Natural killer cell (primary cell): ENCODE measurements around the gene GRIFIN. TPM values are rescaled to one million over a fixed set of nuclear protein-coding genes. Genes with fewer than 3 reads are reported as not detected.
A peak's percentile ranks its signal among the peaks of the same experiment; 100 is the strongest.

Experiments used
- ATAC-seq, 3 donors: fragments of 150-1000 bp in 2 of 3; fragments of 200-7000 bp in 1 of 3; cut with Tn5 transposase; 1 replicate in 1 of 3; 2 replicates in 2 of 3; pipeline ENCODE4 v1.10.0; 2021; ENCODE audit warnings: mild to moderate bottlenecking in 2 of 3, moderate library complexity in 2 of 3
- DNase-seq, 2 donors: peaks; one replicate each; pipeline versions ENCODE4 v3.0.0 to v3.0.0-alpha.2; 2013 to 2021; ENCODE audit warnings: mixed read lengths in 1 of 2
- H3K27ac ChIP-seq: one replicate; pipeline ENCODE4 v1.5.1; 2013; ENCODE audit warnings: mild to moderate bottlenecking, low read length
- H3K27me3 ChIP-seq: one replicate; pipeline ENCODE4 v1.6.1; 2013; ENCODE audit warnings: low read length; ENCODE audit not compliant: control insufficient read depth, insufficient read depth
- H3K36me3 ChIP-seq: one replicate; pipeline ENCODE4 v1.6.1; 2013; ENCODE audit warnings: low read length; ENCODE audit not compliant: control insufficient read depth, insufficient read depth
- H3K4me1 ChIP-seq: one replicate; pipeline ENCODE4 v1.6.1; 2013; ENCODE audit warnings: low read length; ENCODE audit not compliant: control insufficient read depth, insufficient read depth
- H3K4me3 ChIP-seq: one replicate; pipeline ENCODE4 v1.5.1; 2013; ENCODE audit warnings: low read length
- H3K9me3 ChIP-seq: one replicate; pipeline ENCODE4 v1.6.1; 2013; ENCODE audit warnings: low read length; ENCODE audit not compliant: control insufficient read depth, insufficient read depth
- H3K27ac Mint-ChIP-seq, 2 donors: one replicate each; pipeline ENCODE4 v1.8.0; 2022; ENCODE audit warnings: mild to moderate bottlenecking in 2 of 2, mixed read lengths in 2 of 2, moderate library complexity in 1 of 2
- H3K27me3 Mint-ChIP-seq, 2 donors: one replicate each; pipeline ENCODE4 v1.8.0; 2022; ENCODE audit warnings: low read depth in 2 of 2, mixed read lengths in 2 of 2
- H3K36me3 Mint-ChIP-seq: one replicate; pipeline ENCODE4 v1.8.0; 2022; ENCODE audit warnings: mixed read lengths
- H3K4me1 Mint-ChIP-seq, 2 donors: one replicate each; pipeline ENCODE4 v1.8.0; 2022; ENCODE audit warnings: mixed read lengths in 2 of 2
- H3K4me3 Mint-ChIP-seq: one replicate; pipeline ENCODE4 v1.8.0; 2022; ENCODE audit warnings: mild to moderate bottlenecking, moderate library complexity, mixed read lengths
- H3K9me3 Mint-ChIP-seq, 2 donors: one replicate each; pipeline ENCODE4 v1.8.0; 2022; ENCODE audit warnings: mixed read lengths in 2 of 2
- WGBS: methylation state at CpG from one replicate; pipeline ENCODE4 v1.1.7; 2013; ENCODE audit warnings: missing lambda C conversion rate; ENCODE audit not compliant: insufficient coverage; 5-methylcytosine and 5-hydroxymethylcytosine counted together
- intact Hi-C: fragments of 100-400 bp; cut with micrococcal nuclease; formaldehyde crosslinking; loops from one replicate; pipeline ENCODE4 v1.14.2; 2022
- total RNA-seq, 4 donors: library from RNA; stranded (reverse); fragments of 120-200 nt in 1 of 4; gene quantifications; one replicate each; pipeline versions ENCODE4 v1.2.3 to v1.2.4, GENCODE V29; 2013 to 2022
- TF ChIP-seq, protein P1 (sequence below): fragments of 200-600 bp; IDR thresholded peaks from one replicate; pipeline ENCODE4 v1.8.0; 2022; ENCODE audit warnings: antibody characterized with exemption

The GRIFIN gene
- total RNA-seq, 3 donors from 2014 or later (not counting 1 experiment from before 2014, with no cell fraction given), result not detected

DNA sequence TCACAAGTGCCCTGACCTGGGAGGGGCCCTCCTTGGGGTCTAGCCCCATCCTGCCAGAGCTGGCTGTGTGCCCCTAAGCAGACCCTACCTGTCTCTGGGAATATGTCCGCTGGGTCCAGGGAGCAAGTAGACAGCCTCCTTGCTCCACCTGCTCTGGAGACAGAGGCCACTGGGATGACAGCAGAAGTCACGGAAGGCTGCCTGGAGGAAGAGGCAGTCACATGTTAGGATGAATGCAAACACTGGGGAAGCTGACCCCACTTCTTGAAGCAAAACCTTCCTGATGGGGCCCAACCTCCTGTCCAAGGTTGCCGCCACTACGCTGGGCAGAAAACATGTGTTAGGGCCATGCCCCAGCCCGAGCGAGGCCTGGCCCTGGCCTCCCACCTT lies 31.7 kb upstream of the GRIFIN start:
- H3K9me3 Mint-ChIP-seq, result no peaks in the 10 kb centered on the region
- peaks cover 57% of the 10 kb centered on the region for H3K4me1 ChIP-seq
- H3K27ac Mint-ChIP-seq, result peak overlapping the region in 1 of 2 donors; percentile 95
- H3K4me3 Mint-ChIP-seq, result peak overlapping the region; percentile 76
- H3K4me3 ChIP-seq, result no peak overlapping the region
- TF ChIP-seq, protein P1, sequence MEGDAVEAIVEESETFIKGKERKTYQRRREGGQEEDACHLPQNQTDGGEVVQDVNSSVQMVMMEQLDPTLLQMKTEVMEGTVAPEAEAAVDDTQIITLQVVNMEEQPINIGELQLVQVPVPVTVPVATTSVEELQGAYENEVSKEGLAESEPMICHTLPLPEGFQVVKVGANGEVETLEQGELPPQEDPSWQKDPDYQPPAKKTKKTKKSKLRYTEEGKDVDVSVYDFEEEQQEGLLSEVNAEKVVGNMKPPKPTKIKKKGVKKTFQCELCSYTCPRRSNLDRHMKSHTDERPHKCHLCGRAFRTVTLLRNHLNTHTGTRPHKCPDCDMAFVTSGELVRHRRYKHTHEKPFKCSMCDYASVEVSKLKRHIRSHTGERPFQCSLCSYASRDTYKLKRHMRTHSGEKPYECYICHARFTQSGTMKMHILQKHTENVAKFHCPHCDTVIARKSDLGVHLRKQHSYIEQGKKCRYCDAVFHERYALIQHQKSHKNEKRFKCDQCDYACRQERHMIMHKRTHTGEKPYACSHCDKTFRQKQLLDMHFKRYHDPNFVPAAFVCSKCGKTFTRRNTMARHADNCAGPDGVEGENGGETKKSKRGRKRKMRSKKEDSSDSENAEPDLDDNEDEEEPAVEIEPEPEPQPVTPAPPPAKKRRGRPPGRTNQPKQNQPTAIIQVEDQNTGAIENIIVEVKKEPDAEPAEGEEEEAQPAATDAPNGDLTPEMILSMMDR, result no peak
- WGBS, result 78% methylated on average over 6 of the region's 6 CpGs
- H3K36me3 Mint-ChIP-seq, result no peaks in the 10 kb centered on the region
- peak in 1 of 2 donors; percentile 26 for DNase-seq
- H3K27me3 ChIP-seq, result no peaks in the 10 kb centered on the region
- intact Hi-C loops, result loop anchor here (1.0 kb wide), 1 partner anchor 22 kb away; no protein-coding TSS in a partner anchor
- ATAC-seq, result no peak
- H3K27ac ChIP-seq, result peak overlapping the region; percentile 90
- H3K36me3 ChIP-seq, result no peaks in the 10 kb centered on the region
- peaks cover 34 to 55% of the 10 kb centered on the region in 2 donors for H3K4me1 Mint-ChIP-seq
- H3K27me3 Mint-ChIP-seq, result no peaks in the 10 kb centered on the region
- H3K9me3 ChIP-seq, result no peaks in the 10 kb centered on the region

DNA sequence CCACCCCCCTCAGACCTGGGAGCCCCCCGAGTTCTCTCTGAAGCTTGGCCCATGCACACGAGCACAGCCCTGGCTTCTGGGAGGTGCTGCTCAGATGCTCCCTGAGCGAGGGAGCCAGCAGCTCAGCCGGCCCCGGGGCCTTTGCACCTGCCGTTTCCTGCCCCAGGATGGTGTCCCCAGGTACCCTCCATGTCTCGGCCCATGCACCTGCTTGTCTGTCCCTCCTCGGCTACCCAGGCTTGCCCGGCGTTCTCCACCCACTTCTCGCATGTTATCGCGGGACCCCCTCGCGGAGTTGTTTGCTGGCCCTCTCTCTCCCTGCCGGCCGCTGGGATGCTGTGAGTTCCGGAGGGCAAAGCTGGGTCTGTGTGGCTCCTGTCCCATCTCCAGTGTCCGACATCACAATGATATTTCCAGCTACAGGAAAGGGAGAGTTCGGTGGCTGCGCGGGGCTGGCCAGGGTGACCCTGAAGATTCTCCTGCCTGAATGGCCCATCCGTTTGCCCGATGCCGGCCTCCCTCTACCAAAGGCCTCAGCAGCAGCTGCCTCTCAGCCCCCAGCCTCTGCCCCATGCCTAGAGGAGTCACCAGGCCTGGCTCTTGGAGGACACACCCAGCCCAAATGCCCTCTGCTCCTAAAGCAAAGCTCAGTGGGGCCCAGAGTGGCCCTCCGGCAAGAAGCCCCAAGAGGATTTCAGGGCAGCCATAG lies 31.2 kb upstream of the GRIFIN start:
- no peaks in the 10 kb centered on the region for H3K27me3 Mint-ChIP-seq
- no peak overlapping the region for H3K4me3 ChIP-seq
- WGBS, result 88% methylated on average over 26 of the region's 26 CpGs
- H3K36me3 ChIP-seq, result no peaks in the 10 kb centered on the region
- H3K27ac ChIP-seq, result no peak overlapping the region
- intact Hi-C loops, result no loop called here
- no peaks in the 10 kb centered on the region for H3K27me3 ChIP-seq
- H3K4me3 Mint-ChIP-seq, result no peak overlapping the region
- TF ChIP-seq, protein P1, result no peak
- H3K27ac Mint-ChIP-seq, result peak overlapping the region in 1 of 2 donors; percentile 95
- no peak for DNase-seq
- peaks cover 29 to 49% of the 10 kb centered on the region in 2 donors for H3K4me1 Mint-ChIP-seq
- H3K9me3 ChIP-seq, result no peaks in the 10 kb centered on the region
- H3K36me3 Mint-ChIP-seq, result no peaks in the 10 kb centered on the region
- peaks cover 52% of the 10 kb centered on the region for H3K4me1 ChIP-seq
- H3K9me3 Mint-ChIP-seq, result no peaks in the 10 kb centered on the region
- ATAC-seq, result no peak

GRCh38 chr7:2505401-2505800 lies 29.2 kb upstream of the GRIFIN start:
- Histone ChIP-seq H3K4me1 (peaks cover 32% of the 10 kb centered on the region), H3K9me3 (no peaks in the 10 kb centered on the region), H3K36me3 (no peaks in the 10 kb centered on the region), H3K4me3 (no peak overlapping the region), H3K27ac (no peak overlapping the region), H3K27me3 (no peaks in the 10 kb centered on the region)
- Mint-ChIP-seq H3K27ac (no peak overlapping the region), H3K27me3 (no peaks in the 10 kb centered on the region), H3K4me3 (no peak overlapping the region), H3K4me1 (peaks cover 21 to 33% of the 10 kb centered on the region in 2 donors), H3K36me3 (no peaks in the 10 kb centered on the region), H3K9me3 (no peaks in the 10 kb centered on the region)
- 96% methylated on average over 14 of the region's 14 CpGs for WGBS
- intact Hi-C loops, result no loop called here
- TF ChIP-seq, protein P1, result no peak
- ATAC-seq (no peak), DNase-seq (no peak)
